Measurements from ENCODE around the gene ZFYVE21.

Gene ZFYVE21

DNA sequence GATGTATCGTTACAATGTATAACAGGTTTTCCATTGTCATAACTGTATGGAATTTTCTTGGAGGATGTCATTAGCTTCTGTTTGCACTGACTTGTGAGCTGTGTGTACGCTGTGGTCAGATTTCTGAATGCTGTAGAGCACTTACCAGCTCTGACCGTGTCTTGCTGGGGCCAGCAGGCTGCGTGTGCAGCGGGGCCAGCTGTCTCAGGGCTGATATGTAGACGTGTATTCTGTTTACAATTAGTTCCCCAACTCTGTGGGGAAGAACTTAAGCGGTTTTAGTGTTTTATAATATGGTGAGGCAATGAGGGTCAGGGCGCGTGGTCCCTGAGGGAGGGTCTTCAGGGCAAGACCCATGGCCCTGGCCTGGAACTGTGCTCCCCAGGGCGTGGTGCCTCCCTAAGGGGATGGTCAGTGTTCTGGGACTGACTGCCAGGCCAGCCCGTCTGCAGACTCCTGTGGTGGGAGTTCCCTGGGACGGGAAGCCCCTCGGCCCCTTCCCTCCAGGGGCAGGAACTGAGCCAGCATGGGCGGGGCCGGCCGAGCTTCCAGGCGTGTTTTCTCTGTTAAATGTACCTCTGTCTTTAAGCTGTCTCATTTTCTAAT is 19.0 kb upstream of the ZFYVE21 start:
- H3K4me1 ChIP-seq (ENCODE audit: control insufficient read depth, low read length) = peaks cover 98% of the 10 kb centered on the region

DNA sequence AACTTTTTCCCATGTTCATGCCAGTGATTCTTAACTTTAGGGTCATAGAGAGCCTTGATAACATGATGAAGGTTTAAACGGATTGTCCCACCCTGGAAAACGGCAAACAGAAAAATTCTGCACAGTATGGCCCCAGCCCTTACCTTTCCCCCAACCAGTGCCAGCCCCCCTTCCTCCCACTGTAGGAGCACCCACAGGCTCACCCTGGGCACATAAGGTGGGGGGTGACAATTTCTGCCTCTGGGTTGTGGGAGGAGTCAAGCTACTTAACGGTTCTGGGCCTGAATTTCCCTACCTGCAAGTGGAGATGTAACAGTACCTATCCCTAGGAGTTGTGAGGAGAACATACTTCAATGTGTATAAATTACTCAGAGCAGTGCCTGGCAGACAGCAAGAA is 18.4 kb upstream of the ZFYVE21 start:
- Histone ChIP-seq H3K27me3 (ENCODE audit: control insufficient read depth, low read length) (no peaks in the 10 kb centered on the region), H3K79me2 (ENCODE audit: control insufficient read depth, low read length) (peaks cover 66% of the 10 kb centered on the region), H3K27ac (ENCODE audit: low read depth, low read length) (peak overlapping the region; percentile 73), H3K4me3 (ENCODE audit: low read length) (peak overlapping the region; percentile 27), H4K20me1 (ENCODE audit: control insufficient read depth, insufficient read depth, low read depth, low read length) (no peaks in the 10 kb centered on the region; the same call in 1 of the 2 replicates), H3K4me1 (ENCODE audit: control insufficient read depth, low read length) (peaks cover 99% of the 10 kb centered on the region), H3K36me3 (ENCODE audit: control insufficient read depth, low read length) (peaks cover 87% of the 10 kb centered on the region), H3K9me3 (ENCODE audit: control insufficient read depth, insufficient read depth, low read length) (no peaks in the 10 kb centered on the region), H3K9me2 (replicated peaks; ENCODE audit: control insufficient read depth, low read length) (no peaks in the 10 kb centered on the region), H3K4me2 (ENCODE audit: low read length) (peak overlapping the region; percentile 69), H3F3A (ENCODE audit: control insufficient read depth, insufficient read depth) (peaks cover 28% of the 10 kb centered on the region)
- TF ChIP-seq EZH2phosphoT487 (IDR thresholded peaks at IDR 0.05; ENCODE audit: borderline replicate concordance, low read length) = no peak
- TF ChIP-seq, protein P1, sequence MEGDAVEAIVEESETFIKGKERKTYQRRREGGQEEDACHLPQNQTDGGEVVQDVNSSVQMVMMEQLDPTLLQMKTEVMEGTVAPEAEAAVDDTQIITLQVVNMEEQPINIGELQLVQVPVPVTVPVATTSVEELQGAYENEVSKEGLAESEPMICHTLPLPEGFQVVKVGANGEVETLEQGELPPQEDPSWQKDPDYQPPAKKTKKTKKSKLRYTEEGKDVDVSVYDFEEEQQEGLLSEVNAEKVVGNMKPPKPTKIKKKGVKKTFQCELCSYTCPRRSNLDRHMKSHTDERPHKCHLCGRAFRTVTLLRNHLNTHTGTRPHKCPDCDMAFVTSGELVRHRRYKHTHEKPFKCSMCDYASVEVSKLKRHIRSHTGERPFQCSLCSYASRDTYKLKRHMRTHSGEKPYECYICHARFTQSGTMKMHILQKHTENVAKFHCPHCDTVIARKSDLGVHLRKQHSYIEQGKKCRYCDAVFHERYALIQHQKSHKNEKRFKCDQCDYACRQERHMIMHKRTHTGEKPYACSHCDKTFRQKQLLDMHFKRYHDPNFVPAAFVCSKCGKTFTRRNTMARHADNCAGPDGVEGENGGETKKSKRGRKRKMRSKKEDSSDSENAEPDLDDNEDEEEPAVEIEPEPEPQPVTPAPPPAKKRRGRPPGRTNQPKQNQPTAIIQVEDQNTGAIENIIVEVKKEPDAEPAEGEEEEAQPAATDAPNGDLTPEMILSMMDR (IDR thresholded peaks at IDR 0.05; ENCODE audit: low read depth, low read length, poor library complexity, severe bottlenecking) = no peak

More for the DNA sequence above, 19.0 kb upstream of the ZFYVE21 start:
- H3K79me2 ChIP-seq (ENCODE audit: control insufficient read depth, low read length) = peaks cover 66% of the 10 kb centered on the region
- H3F3A ChIP-seq (ENCODE audit: control insufficient read depth, insufficient read depth) = peaks cover 29% of the 10 kb centered on the region
- H3K27ac ChIP-seq (ENCODE audit: low read depth, low read length) = peak overlapping the region; percentile 73
- no peaks in the 10 kb centered on the region for H3K27me3 ChIP-seq (ENCODE audit: control insufficient read depth, low read length)
- peak overlapping the region; percentile 69 for H3K4me2 ChIP-seq (ENCODE audit: low read length)
- H3K4me3 ChIP-seq (ENCODE audit: low read length) = peak overlapping the region; percentile 52
- TF ChIP-seq, protein P1 (IDR thresholded peaks at IDR 0.05; ENCODE audit: low read depth, low read length, poor library complexity, severe bottlenecking) = no peak
- no peak for TF ChIP-seq EZH2phosphoT487 (IDR thresholded peaks at IDR 0.05; ENCODE audit: borderline replicate concordance, low read length)
- H3K9me3 ChIP-seq (ENCODE audit: control insufficient read depth, insufficient read depth, low read length) = no peaks in the 10 kb centered on the region
- H3K9me2 ChIP-seq (replicated peaks; ENCODE audit: control insufficient read depth, low read length) = no peaks in the 10 kb centered on the region
- H4K20me1 ChIP-seq (ENCODE audit: control insufficient read depth, insufficient read depth, low read depth, low read length) = no peaks in the 10 kb centered on the region; the same call in 1 of the 2 replicates
- peaks cover 86% of the 10 kb centered on the region for H3K36me3 ChIP-seq (ENCODE audit: control insufficient read depth, low read length)

DNA sequence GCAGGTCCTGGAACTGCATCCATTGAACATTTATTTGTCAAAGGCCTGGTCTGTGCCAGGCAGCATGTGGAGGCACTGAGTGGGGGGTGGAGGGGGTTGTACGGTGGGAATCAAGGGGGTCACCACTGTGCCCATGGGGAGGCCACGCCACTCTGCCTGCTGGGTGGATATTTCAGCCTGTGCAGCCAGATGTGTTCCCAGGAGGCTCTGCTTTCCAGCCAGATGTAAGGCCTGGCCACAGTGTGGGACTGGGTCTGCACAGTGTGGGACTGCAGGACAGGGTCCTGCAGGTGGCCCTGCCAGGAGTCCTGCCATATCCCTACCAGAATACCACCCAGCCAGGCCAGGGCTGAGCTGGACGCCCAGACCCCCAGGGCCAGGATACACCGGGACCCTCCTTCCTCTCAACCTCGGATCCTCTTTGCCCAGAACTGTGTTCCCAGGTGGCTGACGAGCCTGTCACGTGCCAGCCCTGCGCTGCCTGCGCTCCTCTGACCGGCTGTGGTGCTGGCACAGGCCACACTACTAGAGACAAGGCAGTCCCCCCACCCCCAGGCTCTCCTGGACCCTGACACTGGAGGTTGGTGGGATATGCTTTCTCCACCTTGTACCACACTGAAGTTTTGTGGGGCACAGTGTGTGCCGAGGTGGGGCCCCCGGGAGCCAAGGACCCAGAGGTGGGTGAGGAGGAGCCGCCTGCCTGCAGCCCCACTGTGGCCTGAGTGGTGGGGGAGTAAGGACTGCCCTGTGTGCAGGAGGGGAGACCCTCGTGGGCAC is 17.8 kb upstream of the ZFYVE21 start:
- no peaks in the 10 kb centered on the region for H3K27me3 ChIP-seq (ENCODE audit: control insufficient read depth, low read length)
- H3K27ac ChIP-seq (ENCODE audit: low read depth, low read length) = peak overlapping the region; percentile 73
- H3K9me3 ChIP-seq (ENCODE audit: control insufficient read depth, insufficient read depth, low read length) = no peaks in the 10 kb centered on the region
- TF ChIP-seq, protein P1 (IDR thresholded peaks at IDR 0.05; ENCODE audit: low read depth, low read length, poor library complexity, severe bottlenecking) = no peak
- no peak for TF ChIP-seq EZH2phosphoT487 (IDR thresholded peaks at IDR 0.05; ENCODE audit: borderline replicate concordance, low read length)
- H3F3A ChIP-seq (ENCODE audit: control insufficient read depth, insufficient read depth) = peaks cover 22% of the 10 kb centered on the region
- H3K36me3 ChIP-seq (ENCODE audit: control insufficient read depth, low read length) = peaks cover 87% of the 10 kb centered on the region
- H4K20me1 ChIP-seq (ENCODE audit: control insufficient read depth, insufficient read depth, low read depth, low read length) = no peaks in the 10 kb centered on the region; the same call in 1 of the 2 replicates
- peak overlapping the region; percentile 69 for H3K4me2 ChIP-seq (ENCODE audit: low read length)
- H3K4me3 ChIP-seq (ENCODE audit: low read length) = peak overlapping the region; percentile 27; the same call in 1 of the 2 replicates
- H3K9me2 ChIP-seq (replicated peaks; ENCODE audit: control insufficient read depth, low read length) = no peaks in the 10 kb centered on the region
- H3K79me2 ChIP-seq (ENCODE audit: control insufficient read depth, low read length) = peaks cover 61% of the 10 kb centered on the region
- peaks cover 99% of the 10 kb centered on the region for H3K4me1 ChIP-seq (ENCODE audit: control insufficient read depth, low read length)

Data from DOHH2 (cell line).